HepG2 (cell line): ENCODE results near the gene C1QTNF5. TPM values are rescaled to one million over a fixed set of nuclear protein-coding genes. Genes with fewer than 3 reads are reported as not detected.

Experiments
- FOXO4 ChIP-seq: sonication (generic); formaldehyde crosslinking; conservative IDR thresholded peaks from 2 replicates; pipeline ENCODE4 v1.8.1; 2023; ENCODE audit warnings: missing genetic modification reagents
- NFKBIZ ChIP-seq: IDR thresholded peaks from 2 replicates; pipeline ENCODE4 v1.6.1; 2018; ENCODE audit warnings: missing genetic modification reagents, missing compliant biosample characterization
- TCF12 ChIP-seq, 2 experiments: fragments of 450-650 bp in 1 of 2; sonication (generic) in 1 of 2; formaldehyde crosslinking in 1 of 2; IDR thresholded peaks; 2 replicates each; pipeline versions ENCODE4 v1.6.1 to v1.8.0; 2017 to 2022; ENCODE audit warnings: antibody characterized with exemption in 1 of 2, mild to moderate bottlenecking in 1 of 2, missing genetic modification reagents in 1 of 2, moderate library complexity in 1 of 2
- ZBTB33 ChIP-seq: sonication (generic); formaldehyde crosslinking; IDR thresholded peaks from 2 replicates; pipeline ENCODE4 v1.4.0; 2020; ENCODE audit warnings: missing genetic modification reagents
- ZGPAT ChIP-seq: IDR thresholded peaks from 2 replicates; pipeline ENCODE4 v1.6.1; 2016; ENCODE audit warnings: mild to moderate bottlenecking
- ZNF101 ChIP-seq: sonication (generic); formaldehyde crosslinking; IDR thresholded peaks from 2 replicates; pipeline ENCODE4 v1.4.0; 2020; ENCODE audit warnings: mild to moderate bottlenecking, low read depth, missing genetic modification reagents, borderline replicate concordance
- ZNF687 ChIP-seq: sonication (generic); formaldehyde crosslinking; IDR thresholded peaks from 2 replicates; pipeline ENCODE4 v1.5.1; 2020; ENCODE audit warnings: mild to moderate bottlenecking, missing genetic modification reagents, moderate library complexity
- ZNF776 ChIP-seq: sonication (generic); formaldehyde crosslinking; IDR thresholded peaks from 2 replicates; pipeline ENCODE4 v1.4.0; 2020; ENCODE audit warnings: mild to moderate bottlenecking, missing genetic modification reagents
- polyA plus RNA-seq, 8 experiments: library from polyadenylated mRNA; depleted of rRNA in 3 of 8; stranded (reverse) in 7 of 8; unstranded in 1 of 8; fragments of >200 nt; fragmentation: Illumina TruSeq in 4 of 8; extraction: Trizol in 4 of 8; gene quantifications; 2 replicates each; pipeline versions ENCODE4 v1.2.1 to v1.2.3, GENCODE V29; 2011 to 2016; ENCODE audit warnings: low read depth in 4 of 8, missing spikeins in 1 of 8, mixed read lengths in 1 of 8; ENCODE audit not compliant: insufficient read depth in 1 of 8
- total RNA-seq, 5 experiments: library from RNA; depleted of rRNA; stranded (reverse); fragments of >200 nt; fragmentation: Illumina TruSeq; extraction: Trizol; gene quantifications; 2 replicates each; pipeline ENCODE4 v1.2.3, GENCODE V29; 2016; ENCODE audit warnings: low read depth in 1 of 5

The C1QTNF5 gene
- total and polyA plus RNA-seq, 2 of the 13 experiments (the other 11 are each of a cell fraction or from before 2014, with no cell fraction given) = 0.86 to 1.2 TPM

- TF ChIP-seq ZGPAT = no peak
- TF ChIP-seq TCF12 (IDR thresholded peaks at IDR 0.05) = no peak
- no peak for TF ChIP-seq TCF12 (CRISPR knock-in tag; IDR thresholded peaks at IDR 0.05)
- peak; percentile 68 for TF ChIP-seq ZNF687
- no peak for TF ChIP-seq ZNF776 (CRISPR knock-in tag)
- TF ChIP-seq NFKBIZ (CRISPR knock-in tag) = no peak
- TF ChIP-seq FOXO4 (CRISPR knock-in tag) = 0 out of 2 replicates have a peak, but pooled peaks have one; percentile 66
- no peak for TF ChIP-seq ZNF101 (CRISPR knock-in tag)
- TF ChIP-seq ZBTB33 = peak; percentile 36; the same call in 1 of the 2 replicates
Observed at GRCh38 chr11:119377112-119377901, 36.6 kb upstream of the C1QTNF5 start (continued).
